NCI-H1105 (cell line): ENCODE results near the gene TMPRSS2.
A peak's percentile ranks its signal among the peaks of the same experiment; 100 is the strongest.

ENCODE experiments used
- DNase-seq: peaks from one replicate; lab custom pipeline; 2025; lab: John Stamatoyannopoulos, UW

The TMPRSS2 gene

GRCh38 chr21:41481191-41481590, 26.8 kb downstream of the TMPRSS2 start:
- no peak for DNase-seq

- DNase-seq: no peak
Measured at GRCh38 chr21:41480086-41480690, 27.8 kb downstream of the TMPRSS2 start.

GRCh38 chr21:41479686-41480085, 28.3 kb downstream of the TMPRSS2 start:
- no peak for DNase-seq

GRCh38 chr21:41478319-41479177, 29.4 kb downstream of the TMPRSS2 start:
- DNase-seq: no peak

GRCh38 chr21:41477641-41478318, 30.2 kb downstream of the TMPRSS2 start:
- no peak for DNase-seq

GRCh38 chr21:41475714-41476420, 32.1 kb downstream of the TMPRSS2 start:
- no peak for DNase-seq

- DNase-seq: no peak
Measured at GRCh38 chr21:41472753-41473548, 35.0 kb downstream of the TMPRSS2 start.

- no peak for DNase-seq
Measured at GRCh38 chr21:41470054-41470453, 37.9 kb downstream of the TMPRSS2 start.

- DNase-seq: no peak
Measured at GRCh38 chr21:41466024-41466820, 41.7 kb downstream of the TMPRSS2 start.

- no peak for DNase-seq
Measured at GRCh38 chr21:41465176-41465781, 42.7 kb downstream of the TMPRSS2 start.

- peak; percentile 13 for DNase-seq
Measured at GRCh38 chr21:41460578-41461527, 47.1 kb downstream of the TMPRSS2 start.

GRCh38 chr21:41459884-41460534, 47.9 kb downstream of the TMPRSS2 start:
- DNase-seq: no peak

GRCh38 chr21:41458559-41458958, 49.4 kb downstream of the TMPRSS2 start:
- DNase-seq: no peak

GRCh38 chr21:41458121-41458520, 49.8 kb downstream of the TMPRSS2 start:
- DNase-seq: no peak

GRCh38 chr21:41453761-41454160, 54.2 kb downstream of the TMPRSS2 start:
- DNase-seq: no peak

- no peak for DNase-seq
Measured at GRCh38 chr21:41453198-41453597, 54.8 kb downstream of the TMPRSS2 start.

GRCh38 chr21:41451753-41452676, 55.9 kb downstream of the TMPRSS2 start:
- DNase-seq: no peak
